HCT116 (cell line): ENCODE results near the gene PARD6G. TPM values are rescaled to one million over a fixed set of nuclear protein-coding genes. Genes with fewer than 3 reads are reported as not detected.

Experiments
- ATAC-seq: fragments of 200-7000 bp; cut with Tn5 transposase; 2 replicates; pipeline ENCODE4 v1.9.1; 2020; ENCODE audit warnings: mild to moderate bottlenecking, moderate library complexity
- BruUV-seq: library from RNA; stranded (reverse); fragments of 400-500 nt; replicated peaks from 2 replicates; lab custom pipeline; 2021; lab: Mats Ljungman, UMichigan
- CTCF ChIA-PET: fragments of 300-600 bp; sonication (Branson Sonifier 250); formaldehyde crosslinking; loops from one replicate; lab custom pipeline; 2021; ENCODE audit warnings: antibody characterized with exemption; lab: Charles Lee
- POLR2A ChIA-PET: fragments of 300-600, 350-600 bp; sonication (Branson Sonifier 250); formaldehyde crosslinking; loops from one replicate; lab custom pipeline; 2021; ENCODE audit warnings: antibody characterized with exemption; lab: Charles Lee
- RAD21 ChIA-PET, 2 experiments: fragments of 300-600 bp; sonication (Branson Sonifier 250); formaldehyde crosslinking; loops; one replicate each; lab custom pipeline; 2023; ENCODE audit warnings: low total read pairs in 2 of 2; ENCODE audit not compliant: uncharacterized antibody in 2 of 2, unreplicated experiment in 2 of 2, low non-redundant PET in 1 of 2; lab: Charles Lee
- DNase-seq: peaks from one replicate; pipeline ENCODE4 v3.0.0-alpha.2; 2010; ENCODE audit warnings: low read depth, low spot score
- H2AFZ ChIP-seq: fragments of 200-600 bp; shearing (Covaris generic), sonication (generic); 2 replicates; pipeline ENCODE4 v1.6.1; 2017; ENCODE audit warnings: low read depth, mixed run types, mixed read lengths, antibody characterized with exemption, low read length; ENCODE audit not compliant: poor library complexity, severe bottlenecking
- H3K27ac ChIP-seq: 2 replicates; pipeline ENCODE4 v1.5.1; 2012; ENCODE audit warnings: low read depth, low read length
- H3K27me3 ChIP-seq: fragments of 200-600 bp; sonication (generic); 2 replicates; pipeline ENCODE4 v1.6.1; 2016; ENCODE audit warnings: mixed run types, low read length, mixed read lengths; ENCODE audit not compliant: insufficient read depth
- H3K36me3 ChIP-seq, 2 experiments: fragments of 200-500 bp in 1 of 2; fragments of 200-600 bp in 1 of 2; sonication (Bioruptor generic) in 1 of 2; sonication (generic) in 1 of 2; 2 replicates each; pipeline versions ENCODE4 v1.5.1 to v1.6.1; 2014 to 2016; ENCODE audit warnings: low read length in 2 of 2, inconsistent platforms in 1 of 2, mixed read lengths in 1 of 2, mixed run types in 1 of 2; ENCODE audit not compliant: insufficient read depth in 2 of 2, control insufficient read depth in 1 of 2
- H3K4me1 ChIP-seq, 2 experiments: fragments of 200-600 bp in 1 of 2; sonication (generic) in 1 of 2; 2 replicates each; pipeline versions ENCODE4 v1.5.1 to v1.6.1; 2012 to 2017; ENCODE audit warnings: low read length in 2 of 2, inconsistent platforms in 1 of 2, mild to moderate bottlenecking in 1 of 2, mixed read lengths in 1 of 2, mixed run types in 1 of 2, moderate library complexity in 1 of 2; ENCODE audit not compliant: insufficient read depth in 2 of 2, control insufficient read depth in 1 of 2
- H3K4me2 ChIP-seq: fragments of 200-600 bp; sonication (generic); 2 replicates; pipeline ENCODE4 v1.6.1; 2017; ENCODE audit warnings: mixed run types, low read length, mixed read lengths
- H3K4me3 ChIP-seq, 2 experiments: fragments of 200-600 bp in 1 of 2; sonication (generic) in 1 of 2; replicated peaks in 1 of 2; 2 replicates each; pipeline ENCODE4 v1.5.1; 2011 to 2016; ENCODE audit warnings: low read length in 2 of 2, control low read depth in 1 of 2, low read depth in 1 of 2, mild to moderate bottlenecking in 1 of 2, mixed read lengths in 1 of 2, mixed run types in 1 of 2
- H3K79me2 ChIP-seq: fragments of 200-600 bp; sonication (generic); 2 replicates; pipeline ENCODE4 v1.6.1; 2017; ENCODE audit warnings: mild to moderate bottlenecking, mixed run types, low read length, moderate library complexity, mixed read lengths; ENCODE audit not compliant: insufficient read depth
- H3K9ac ChIP-seq: fragments of 200-600 bp; sonication (generic); 2 replicates; pipeline ENCODE4 v1.6.1; 2016; ENCODE audit warnings: low read length, mixed read lengths
- H3K9me2 ChIP-seq: fragments of 200-600 bp; sonication (generic), shearing (Covaris generic); 2 replicates; pipeline ENCODE4 v1.6.1; 2017; ENCODE audit warnings: mixed run types, mild to moderate bottlenecking, moderate library complexity; ENCODE audit not compliant: insufficient read depth
- H3K9me3 ChIP-seq, 2 experiments: fragments of 200-500 bp in 1 of 2; fragments of 200-600 bp in 1 of 2; sonication (Bioruptor generic) in 1 of 2; sonication (generic) in 1 of 2; 2 replicates each; pipeline ENCODE4 v1.6.1; 2014 to 2017; ENCODE audit warnings: low read length in 2 of 2, mixed read lengths in 2 of 2, inconsistent platforms in 1 of 2, low read depth in 1 of 2, mild to moderate bottlenecking in 1 of 2, mixed run types in 1 of 2, moderate library complexity in 1 of 2; ENCODE audit not compliant: control insufficient read depth in 1 of 2, insufficient read depth in 1 of 2
- H4K20me1 ChIP-seq: fragments of 200-600 bp; sonication (generic), shearing (Covaris generic); 2 replicates; pipeline ENCODE4 v1.6.1; 2017; ENCODE audit warnings: mixed run types, mild to moderate bottlenecking, moderate library complexity; ENCODE audit not compliant: insufficient read depth
- ATF3 ChIP-seq: IDR thresholded peaks from 2 replicates; pipeline ENCODE4 v1.6.1; 2012
- CBX3 ChIP-seq: IDR thresholded peaks from 2 replicates; pipeline ENCODE4 v1.6.1; 2012; ENCODE audit warnings: low read depth
- CEBPB ChIP-seq: IDR thresholded peaks from 2 replicates; pipeline ENCODE4 v1.6.1; 2012; ENCODE audit warnings: low read depth
- EGR1 ChIP-seq: IDR thresholded peaks from 2 replicates; pipeline ENCODE4 v1.6.1; 2012; ENCODE audit warnings: low read depth
- ELF1 ChIP-seq: IDR thresholded peaks from 2 replicates; pipeline ENCODE4 v1.6.1; 2012; ENCODE audit warnings: low read depth, borderline replicate concordance
- EZH2phosphoT487 ChIP-seq: fragments of 200-600 bp; IDR thresholded peaks from 2 replicates; pipeline ENCODE4 v1.6.1; 2018; ENCODE audit warnings: antibody characterized with exemption, borderline replicate concordance
- FOSL1 ChIP-seq: IDR thresholded peaks from 2 replicates; pipeline ENCODE4 v1.6.1; 2012; ENCODE audit warnings: low read depth
- JUND ChIP-seq: IDR thresholded peaks from 2 replicates; pipeline ENCODE4 v1.6.1; 2012
- POLR2A ChIP-seq: IDR thresholded peaks from 2 replicates; pipeline ENCODE4 v1.7.0; 2011; ENCODE audit warnings: borderline replicate concordance; ENCODE audit not compliant: insufficient read depth, insufficient read length; ENCODE audit errors: extremely low read depth
- POLR2AphosphoS5 ChIP-seq: IDR thresholded peaks from 2 replicates; pipeline ENCODE4 v1.6.1; 2011; ENCODE audit warnings: mild to moderate bottlenecking, low read depth, low read length, moderate library complexity
- RAD21 ChIP-seq: IDR thresholded peaks from 2 replicates; pipeline ENCODE4 v1.6.1; 2012; ENCODE audit warnings: low read depth, mild to moderate bottlenecking
- SIN3A ChIP-seq: IDR thresholded peaks from 2 replicates; pipeline ENCODE4 v1.6.1; 2012; ENCODE audit warnings: low read depth
- SRF ChIP-seq: IDR thresholded peaks from 2 replicates; pipeline ENCODE4 v1.6.1; 2012; ENCODE audit warnings: low read depth
- TCF7L2 ChIP-seq: IDR thresholded peaks from 2 replicates; pipeline ENCODE4 v1.7.0; 2011; ENCODE audit warnings: borderline replicate concordance, inconsistent platforms; ENCODE audit not compliant: insufficient read depth, insufficient read length; ENCODE audit errors: extremely low read depth
- YY1 ChIP-seq: IDR thresholded peaks from 2 replicates; pipeline ENCODE4 v1.6.1; 2011; ENCODE audit warnings: low read length, low read depth, moderate library complexity, mild to moderate bottlenecking; ENCODE audit not compliant: insufficient replicate concordance; ENCODE audit errors: extremely low read depth
- ZFX ChIP-seq: fragments of 450-650 bp; IDR thresholded peaks from 2 replicates; pipeline ENCODE4 v1.6.1; 2017
- ZNF274 ChIP-seq: fragments of 200-500 bp; sonication (Bioruptor generic); IDR thresholded peaks from 2 replicates; pipeline ENCODE4 v1.6.1; 2014; ENCODE audit warnings: mild to moderate bottlenecking, low read depth, low read length, inconsistent platforms
- intact Hi-C: fragments of 100-400 bp; cut with micrococcal nuclease; formaldehyde crosslinking; loops from 2 replicates; pipeline ENCODE4 v1.10.0; 2022
- total RNA-seq: library from RNA; stranded (reverse); gene quantifications from one replicate; pipeline ENCODE4 v1.2.1, GENCODE V29; 2021; ENCODE audit not compliant: unreplicated experiment
- TF ChIP-seq, protein P1 (sequence below): IDR thresholded peaks from 2 replicates; pipeline ENCODE4 v1.6.1; 2012
- TF ChIP-seq, protein P2 (sequence below): IDR thresholded peaks from 2 replicates; pipeline ENCODE4 v1.6.1; 2012; ENCODE audit warnings: low read depth
- TF ChIP-seq, protein P3 (sequence below), 3 experiments: fragments of 200-600 bp in 1 of 3; sonication (generic) in 1 of 3; IDR thresholded peaks in 2 of 3; conservative IDR thresholded peaks in 1 of 3; 2 replicates each; pipeline ENCODE4 v1.5.1; 2012 to 2017; ENCODE audit warnings: low read depth in 2 of 3, low read length in 2 of 3, antibody characterized with exemption in 1 of 3, borderline replicate concordance in 1 of 3, control low read depth in 1 of 3, mild to moderate bottlenecking in 1 of 3, mixed read lengths in 1 of 3, mixed run types in 1 of 3, moderate library complexity in 1 of 3; ENCODE audit not compliant: insufficient read depth in 1 of 3

The PARD6G gene
- total RNA-seq, 1 experiment from 2014 or later = 12.8 TPM

DNA sequence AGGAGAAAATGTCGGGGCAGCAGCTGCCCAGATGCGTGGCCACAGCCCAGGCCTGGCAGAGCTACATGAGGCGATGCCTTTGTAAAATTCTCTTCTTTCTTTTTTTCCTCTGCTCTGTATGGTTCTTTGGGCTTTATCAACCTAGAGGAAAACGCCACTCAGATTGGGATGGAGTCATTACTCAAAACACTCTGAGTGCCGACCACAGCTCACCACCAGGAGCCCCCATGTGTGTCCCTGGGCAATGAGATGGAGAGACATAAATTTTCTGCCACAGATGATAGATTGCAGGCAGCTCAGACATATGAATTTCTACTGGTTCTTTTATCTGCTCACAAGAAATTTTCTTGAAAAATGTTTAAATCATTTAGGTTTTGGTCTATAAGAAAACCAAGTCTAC lies 56.0 kb downstream of the PARD6G start:
- intact Hi-C loops = no loop called here
- ChIA-PET POLR2A (no interaction called here), RAD21 (no interaction called here), CTCF (no interaction called here)
- Histone ChIP-seq H3K9me2 (no peaks in the 10 kb centered on the region), H4K20me1 (no peaks in the 10 kb centered on the region), H3K4me3 (no peak overlapping the region), H3K36me3 (no peaks in the 10 kb centered on the region), H3K27me3 (no peaks in the 10 kb centered on the region), H3K27ac (no peak overlapping the region), H3K4me1 (no peaks in the 10 kb centered on the region), H3K79me2 (no peaks in the 10 kb centered on the region), H3K4me2 (no peak overlapping the region), H3K9ac (no peak overlapping the region), H2AFZ (no peak overlapping the region), H3K9me3 (no peaks in the 10 kb centered on the region)
- TF ChIP-seq, protein P1, sequence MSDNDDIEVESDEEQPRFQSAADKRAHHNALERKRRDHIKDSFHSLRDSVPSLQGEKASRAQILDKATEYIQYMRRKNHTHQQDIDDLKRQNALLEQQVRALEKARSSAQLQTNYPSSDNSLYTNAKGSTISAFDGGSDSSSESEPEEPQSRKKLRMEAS = no peak
- TF ChIP-seq SRF = no peak
- TF ChIP-seq ZFX = no peak
- no peak for TF ChIP-seq ZNF274
- TF ChIP-seq JUND = no peak
- no peak for TF ChIP-seq YY1
- no peak for TF ChIP-seq ATF3
- TF ChIP-seq ELF1 = no peak
- no peak for TF ChIP-seq CBX3
- no peak for TF ChIP-seq RAD21
- TF ChIP-seq CEBPB = no peak
- TF ChIP-seq, protein P2, sequence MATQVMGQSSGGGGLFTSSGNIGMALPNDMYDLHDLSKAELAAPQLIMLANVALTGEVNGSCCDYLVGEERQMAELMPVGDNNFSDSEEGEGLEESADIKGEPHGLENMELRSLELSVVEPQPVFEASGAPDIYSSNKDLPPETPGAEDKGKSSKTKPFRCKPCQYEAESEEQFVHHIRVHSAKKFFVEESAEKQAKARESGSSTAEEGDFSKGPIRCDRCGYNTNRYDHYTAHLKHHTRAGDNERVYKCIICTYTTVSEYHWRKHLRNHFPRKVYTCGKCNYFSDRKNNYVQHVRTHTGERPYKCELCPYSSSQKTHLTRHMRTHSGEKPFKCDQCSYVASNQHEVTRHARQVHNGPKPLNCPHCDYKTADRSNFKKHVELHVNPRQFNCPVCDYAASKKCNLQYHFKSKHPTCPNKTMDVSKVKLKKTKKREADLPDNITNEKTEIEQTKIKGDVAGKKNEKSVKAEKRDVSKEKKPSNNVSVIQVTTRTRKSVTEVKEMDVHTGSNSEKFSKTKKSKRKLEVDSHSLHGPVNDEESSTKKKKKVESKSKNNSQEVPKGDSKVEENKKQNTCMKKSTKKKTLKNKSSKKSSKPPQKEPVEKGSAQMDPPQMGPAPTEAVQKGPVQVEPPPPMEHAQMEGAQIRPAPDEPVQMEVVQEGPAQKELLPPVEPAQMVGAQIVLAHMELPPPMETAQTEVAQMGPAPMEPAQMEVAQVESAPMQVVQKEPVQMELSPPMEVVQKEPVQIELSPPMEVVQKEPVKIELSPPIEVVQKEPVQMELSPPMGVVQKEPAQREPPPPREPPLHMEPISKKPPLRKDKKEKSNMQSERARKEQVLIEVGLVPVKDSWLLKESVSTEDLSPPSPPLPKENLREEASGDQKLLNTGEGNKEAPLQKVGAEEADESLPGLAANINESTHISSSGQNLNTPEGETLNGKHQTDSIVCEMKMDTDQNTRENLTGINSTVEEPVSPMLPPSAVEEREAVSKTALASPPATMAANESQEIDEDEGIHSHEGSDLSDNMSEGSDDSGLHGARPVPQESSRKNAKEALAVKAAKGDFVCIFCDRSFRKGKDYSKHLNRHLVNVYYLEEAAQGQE = no peak
- TF ChIP-seq POLR2AphosphoS5 = no peak
- TF ChIP-seq TCF7L2 = no peak
- TF ChIP-seq EGR1 = no peak
- no peak for TF ChIP-seq SIN3A
- TF ChIP-seq, protein P3, sequence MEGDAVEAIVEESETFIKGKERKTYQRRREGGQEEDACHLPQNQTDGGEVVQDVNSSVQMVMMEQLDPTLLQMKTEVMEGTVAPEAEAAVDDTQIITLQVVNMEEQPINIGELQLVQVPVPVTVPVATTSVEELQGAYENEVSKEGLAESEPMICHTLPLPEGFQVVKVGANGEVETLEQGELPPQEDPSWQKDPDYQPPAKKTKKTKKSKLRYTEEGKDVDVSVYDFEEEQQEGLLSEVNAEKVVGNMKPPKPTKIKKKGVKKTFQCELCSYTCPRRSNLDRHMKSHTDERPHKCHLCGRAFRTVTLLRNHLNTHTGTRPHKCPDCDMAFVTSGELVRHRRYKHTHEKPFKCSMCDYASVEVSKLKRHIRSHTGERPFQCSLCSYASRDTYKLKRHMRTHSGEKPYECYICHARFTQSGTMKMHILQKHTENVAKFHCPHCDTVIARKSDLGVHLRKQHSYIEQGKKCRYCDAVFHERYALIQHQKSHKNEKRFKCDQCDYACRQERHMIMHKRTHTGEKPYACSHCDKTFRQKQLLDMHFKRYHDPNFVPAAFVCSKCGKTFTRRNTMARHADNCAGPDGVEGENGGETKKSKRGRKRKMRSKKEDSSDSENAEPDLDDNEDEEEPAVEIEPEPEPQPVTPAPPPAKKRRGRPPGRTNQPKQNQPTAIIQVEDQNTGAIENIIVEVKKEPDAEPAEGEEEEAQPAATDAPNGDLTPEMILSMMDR (IDR thresholded peaks at IDR 0.05 in 2 of 3, conservative IDR thresholded peaks at IDR 0.05 in 1 of 3; ENCODE audit: borderline replicate concordance in 1 of 3, insufficient read depth in 1 of 3, low read depth in 2 of 3, low read length in 2 of 3) = no peak
- no peak for TF ChIP-seq FOSL1
- no peak for TF ChIP-seq EZH2phosphoT487
- no peak for TF ChIP-seq POLR2A
- BruUV-seq = no TSS peak
- DNase-seq = no peak
- ATAC-seq = no peak
